Calu3 (cell line): ENCODE measurements around the gene TUBGCP2. TPM values are rescaled to one million over a fixed set of nuclear protein-coding genes. Genes with fewer than 3 reads are reported as not detected.

ENCODE experiments used
- BruUV-seq: library from RNA; stranded (reverse); fragments of 400-500 nt; replicated peaks from 2 replicates; lab custom pipeline; 2021; lab: Mats Ljungman, UMichigan
- CTCF ChIA-PET: fragments of 300-600 bp; sonication (Branson Sonifier 250); formaldehyde crosslinking; loops from one replicate; lab custom pipeline; 2022; ENCODE audit warnings: antibody characterized with exemption; lab: Charles Lee
- DNase-seq: peaks from one replicate; pipeline ENCODE4 v3.0.0; 2022
- H3K27ac Mint-ChIP-seq: one replicate; pipeline ENCODE4 v1.8.0; 2022; ENCODE audit warnings: mixed read lengths; ENCODE audit not compliant: unreplicated experiment
- H3K27me3 Mint-ChIP-seq: one replicate; pipeline ENCODE4 v1.8.0; 2022; ENCODE audit warnings: mixed read lengths; ENCODE audit not compliant: unreplicated experiment
- H3K36me3 Mint-ChIP-seq: one replicate; pipeline ENCODE4 v1.8.0; 2022; ENCODE audit warnings: mild to moderate bottlenecking, moderate library complexity, mixed read lengths; ENCODE audit not compliant: insufficient read depth, unreplicated experiment
- H3K4me1 Mint-ChIP-seq: one replicate; pipeline ENCODE4 v1.8.0; 2022; ENCODE audit warnings: mild to moderate bottlenecking, low read depth, mixed read lengths; ENCODE audit not compliant: unreplicated experiment
- H3K4me3 Mint-ChIP-seq: one replicate; pipeline ENCODE4 v1.8.0; 2022; ENCODE audit warnings: mild to moderate bottlenecking, low read depth, moderate library complexity, mixed read lengths; ENCODE audit not compliant: unreplicated experiment
- H3K9me3 Mint-ChIP-seq: one replicate; pipeline ENCODE4 v1.8.0; 2022; ENCODE audit warnings: low read depth, mixed read lengths; ENCODE audit not compliant: unreplicated experiment
- intact Hi-C: fragments of 100-400 bp; cut with micrococcal nuclease; formaldehyde crosslinking; loops from one replicate; pipeline ENCODE4 v1.10.0; 2022; ENCODE audit not compliant: unreplicated experiment
- total RNA-seq: library from RNA; stranded (reverse); gene quantifications from 2 replicates; pipeline ENCODE4 v1.2.3, GENCODE V29; 2022
- TF ChIP-seq, protein P1 (sequence below): fragments of 200-600 bp; IDR thresholded peaks from one replicate; pipeline ENCODE4 v1.8.0; 2022; ENCODE audit warnings: antibody characterized with exemption; ENCODE audit not compliant: unreplicated experiment

TUBGCP2 gene
- total RNA-seq, 1 experiment from 2014 or later = 47.2 TPM

- CTCF ChIA-PET = interaction anchor here (1.2 kb wide), 1 partner anchor 17 kb away, joined by 4 read pairs; no protein-coding TSS in a partner anchor
- H3K27me3 Mint-ChIP-seq = no peaks in the 10 kb centered on the region
- TF ChIP-seq, protein P1, sequence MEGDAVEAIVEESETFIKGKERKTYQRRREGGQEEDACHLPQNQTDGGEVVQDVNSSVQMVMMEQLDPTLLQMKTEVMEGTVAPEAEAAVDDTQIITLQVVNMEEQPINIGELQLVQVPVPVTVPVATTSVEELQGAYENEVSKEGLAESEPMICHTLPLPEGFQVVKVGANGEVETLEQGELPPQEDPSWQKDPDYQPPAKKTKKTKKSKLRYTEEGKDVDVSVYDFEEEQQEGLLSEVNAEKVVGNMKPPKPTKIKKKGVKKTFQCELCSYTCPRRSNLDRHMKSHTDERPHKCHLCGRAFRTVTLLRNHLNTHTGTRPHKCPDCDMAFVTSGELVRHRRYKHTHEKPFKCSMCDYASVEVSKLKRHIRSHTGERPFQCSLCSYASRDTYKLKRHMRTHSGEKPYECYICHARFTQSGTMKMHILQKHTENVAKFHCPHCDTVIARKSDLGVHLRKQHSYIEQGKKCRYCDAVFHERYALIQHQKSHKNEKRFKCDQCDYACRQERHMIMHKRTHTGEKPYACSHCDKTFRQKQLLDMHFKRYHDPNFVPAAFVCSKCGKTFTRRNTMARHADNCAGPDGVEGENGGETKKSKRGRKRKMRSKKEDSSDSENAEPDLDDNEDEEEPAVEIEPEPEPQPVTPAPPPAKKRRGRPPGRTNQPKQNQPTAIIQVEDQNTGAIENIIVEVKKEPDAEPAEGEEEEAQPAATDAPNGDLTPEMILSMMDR = no peak
- H3K4me1 Mint-ChIP-seq = peaks cover 8% of the 10 kb centered on the region
- H3K4me3 Mint-ChIP-seq = peak overlapping the region; percentile 76
- intact Hi-C loops = no loop called here
- no peaks in the 10 kb centered on the region for H3K9me3 Mint-ChIP-seq
- BruUV-seq = no TSS peak
- no peak for DNase-seq
- H3K27ac Mint-ChIP-seq = no peak overlapping the region
- peaks cover 32% of the 10 kb centered on the region for H3K36me3 Mint-ChIP-seq
Observed at GRCh38 chr10:133306941-133307379, 1.7 kb downstream of the TUBGCP2 start.

GRCh38 chr10:133306097-133306476 lies 2.6 kb downstream of the TUBGCP2 start:
- CTCF ChIA-PET = no interaction called here
- intact Hi-C loops = no loop called here
- BruUV-seq = no TSS peak

GRCh38 chr10:133303206-133303605 lies 5.5 kb downstream of the TUBGCP2 start:
- CTCF ChIA-PET = no interaction called here
- no peak overlapping the region for H3K4me3 Mint-ChIP-seq
- intact Hi-C loops = no loop called here
- peaks cover 37% of the 10 kb centered on the region for H3K36me3 Mint-ChIP-seq
- no peak for DNase-seq
- peaks cover 8% of the 10 kb centered on the region for H3K4me1 Mint-ChIP-seq
- no TSS peak for BruUV-seq
- no peaks in the 10 kb centered on the region for H3K27me3 Mint-ChIP-seq
- no peak overlapping the region for H3K27ac Mint-ChIP-seq
- TF ChIP-seq, protein P1 = no peak
- H3K9me3 Mint-ChIP-seq = no peaks in the 10 kb centered on the region

More at GRCh38 chr10:133306097-133306476, 2.6 kb downstream of the TUBGCP2 start:
- Mint-ChIP-seq H3K27ac (no peak overlapping the region), H3K9me3 (no peaks in the 10 kb centered on the region), H3K4me3 (no peak overlapping the region), H3K27me3 (no peaks in the 10 kb centered on the region), H3K4me1 (peaks cover 8% of the 10 kb centered on the region), H3K36me3 (peaks cover 32% of the 10 kb centered on the region)
- TF ChIP-seq, protein P1 = no peak
- DNase-seq = no peak

DNA sequence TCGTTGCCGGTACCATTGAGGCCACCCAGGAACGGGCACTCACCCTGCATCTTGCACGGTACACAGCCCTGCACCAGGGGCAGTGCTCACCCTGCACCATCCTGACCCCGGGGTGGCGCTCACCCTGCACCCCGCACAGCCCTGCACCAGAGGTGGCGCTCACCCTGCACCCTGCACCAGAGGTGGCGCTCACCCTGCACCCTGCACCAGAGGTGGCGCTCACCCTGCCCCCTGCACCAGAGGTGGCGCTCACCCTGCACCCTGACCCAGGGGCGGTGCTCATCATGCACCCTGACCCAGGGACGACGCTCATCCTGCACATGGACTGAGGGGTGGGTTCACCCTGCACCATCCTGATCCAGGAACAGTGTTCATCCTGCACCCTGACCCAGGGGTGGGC lies 6.4 kb downstream of the TUBGCP2 start:
- H3K9me3 Mint-ChIP-seq = no peaks in the 10 kb centered on the region
- CTCF ChIA-PET = no interaction called here
- DNase-seq = no peak
- peaks cover 33% of the 10 kb centered on the region for H3K36me3 Mint-ChIP-seq
- peaks cover 8% of the 10 kb centered on the region for H3K4me1 Mint-ChIP-seq
- H3K27ac Mint-ChIP-seq = no peak overlapping the region
- TF ChIP-seq, protein P1 = no peak
- H3K27me3 Mint-ChIP-seq = no peaks in the 10 kb centered on the region
- no TSS peak for BruUV-seq
- no peak overlapping the region for H3K4me3 Mint-ChIP-seq
- intact Hi-C loops = no loop called here
